ENCODE measurements around the gene NUDT9.
"Not testable (repeated sequence)": the region's sequence is repeated elsewhere in the genome, so short reads cannot be mapped to it uniquely, and the experiment has no call there.

- not testable (repeated sequence) for TF ChIP-seq CTCF (conservative IDR thresholded peaks at IDR 0.05; ENCODE audit: low read depth, low read length); EZH2 (IDR thresholded peaks at IDR 0.05; ENCODE audit: low read length, unreplicated experiment); EZH2phosphoT487 (IDR thresholded peaks at IDR 0.05; ENCODE audit: borderline replicate concordance, low read length)
Measured at GRCh38 chr4:87403732-87404131, 18.6 kb upstream of the NUDT9 start.
